K562 (cell line): ENCODE data around the gene TIGD7. TPM values are rescaled to one million over a fixed set of nuclear protein-coding genes. Genes with fewer than 3 reads are reported as not detected.
A peak's percentile ranks its signal among the peaks of the same experiment; 100 is the strongest.

Experiments used
- AFF4 ChIP-seq: sonication (generic); formaldehyde crosslinking; IDR thresholded peaks from 2 replicates; pipeline ENCODE4 v1.8.0; 2023; ENCODE audit warnings: mild to moderate bottlenecking, missing genetic modification reagents
- CBFA2T3 ChIP-seq: fragments of 450-650 bp; IDR thresholded peaks from 2 replicates; pipeline ENCODE4 v1.6.1; 2017
- CBX2 ChIP-seq: fragments of 200-600 bp; sonication (generic); IDR thresholded peaks from one replicate; pipeline ENCODE4 v1.6.1; 2012; ENCODE audit warnings: mild to moderate bottlenecking, low read length, inconsistent platforms; ENCODE audit not compliant: insufficient read depth, poor library complexity, severe bottlenecking
- CCNT2 ChIP-seq: IDR thresholded peaks from 2 replicates; pipeline ENCODE4 v1.6.1; 2011; ENCODE audit warnings: borderline replicate concordance, low read depth, mild to moderate bottlenecking, moderate library complexity, mixed read lengths, low read length; ENCODE audit not compliant: insufficient read length; ENCODE audit errors: extremely low read depth
- CREB1 ChIP-seq, 2 experiments: sonication (generic) in 1 of 2; formaldehyde crosslinking in 1 of 2; IDR thresholded peaks; 2 replicates each; pipeline versions ENCODE4 v1.6.1 to v1.8.0; 2012 to 2022; ENCODE audit warnings: inconsistent platforms in 1 of 2, mild to moderate bottlenecking in 1 of 2, missing genetic modification reagents in 1 of 2, moderate library complexity in 1 of 2
- EGR1 ChIP-seq: fragments of 450-650 bp; conservative IDR thresholded peaks from 2 replicates; pipeline ENCODE4 v1.6.1; 2017; ENCODE audit warnings: mild to moderate bottlenecking
- GATAD2B ChIP-seq: fragments of 450-650 bp; IDR thresholded peaks from 2 replicates; pipeline ENCODE4 v1.6.1; 2017; ENCODE audit warnings: mild to moderate bottlenecking, borderline replicate concordance
- HDAC3 ChIP-seq: fragments of 450-650 bp; IDR thresholded peaks from 2 replicates; pipeline ENCODE4 v1.6.1; 2018; ENCODE audit warnings: borderline replicate concordance, mild to moderate bottlenecking, moderate library complexity; ENCODE audit not compliant: partially characterized antibody
- HMG20B ChIP-seq: fragments of 250-450 bp; sonication (Bioruptor Pico); IDR thresholded peaks from 2 replicates; pipeline ENCODE4 v1.5.0; 2021; ENCODE audit warnings: mild to moderate bottlenecking
- HNRNPL ChIP-seq: fragments of 200-400 bp; formaldehyde crosslinking; IDR thresholded peaks from 2 replicates; pipeline ENCODE4 v1.6.1; 2017; ENCODE audit warnings: low read depth, mild to moderate bottlenecking, low read length
- KDM5B ChIP-seq: fragments of 200-600 bp; sonication (generic); IDR thresholded peaks from 2 replicates; pipeline ENCODE4 v1.6.1; 2012; ENCODE audit warnings: low read depth, mild to moderate bottlenecking, moderate library complexity, low read length, control low read depth, inconsistent platforms; ENCODE audit not compliant: insufficient replicate concordance
- RNF219 ChIP-seq: fragments of 250-450 bp; sonication (Bioruptor Pico); IDR thresholded peaks from 2 replicates; pipeline ENCODE4 v1.5.0; 2022; ENCODE audit warnings: mild to moderate bottlenecking
- SIX5 ChIP-seq, 2 experiments: IDR thresholded peaks; 2 replicates each; pipeline ENCODE4 v1.6.1; 2011; ENCODE audit warnings: low read length in 2 of 2, borderline replicate concordance in 1 of 2, low read depth in 1 of 2, mild to moderate bottlenecking in 1 of 2, moderate library complexity in 1 of 2; ENCODE audit not compliant: insufficient read depth in 1 of 2
- SMAD3 ChIP-seq: fragments of 450-650 bp; formaldehyde crosslinking; conservative IDR thresholded peaks from 2 replicates; pipeline ENCODE4 v1.4.0; 2020; ENCODE audit warnings: mild to moderate bottlenecking
- SPI1 ChIP-seq: IDR thresholded peaks from 2 replicates; pipeline ENCODE4 v1.6.1; 2011; ENCODE audit warnings: low read depth, low read length, control low read depth, borderline replicate concordance
- ZNF12 ChIP-seq: sonication (generic); formaldehyde crosslinking; IDR thresholded peaks from 2 replicates; pipeline ENCODE4 v1.4.0; 2020; ENCODE audit warnings: mild to moderate bottlenecking, missing genetic modification reagents
- ZNF76 ChIP-seq: fragments of 250-450 bp; sonication (Bioruptor Pico); IDR thresholded peaks from 2 replicates; pipeline ENCODE4 v1.4.0; 2020; ENCODE audit warnings: mild to moderate bottlenecking, moderate library complexity, borderline replicate concordance
- polyA plus RNA-seq, 8 experiments: library from polyadenylated mRNA; depleted of rRNA in 4 of 8; stranded (reverse) in 5 of 8; unstranded in 3 of 8; fragments of >200 nt; fragmentation: Nextera tagmentation in 2 of 8; fragmentation: Illumina TruSeq in 1 of 8; extraction: Ambion mirVana in 2 of 8; extraction: Trizol in 1 of 8; gene quantifications; 2 replicates each; pipeline versions ENCODE4 v1.2.1 to v1.2.3, GENCODE V29; 2011 to 2014; ENCODE audit warnings: inconsistent platforms in 1 of 8, missing spikeins in 1 of 8
- total RNA-seq, 7 experiments: library from RNA; depleted of rRNA in 6 of 7; stranded (reverse); fragments of >200 nt in 6 of 7; fragmentation: Illumina TruSeq in 2 of 7; extraction: Trizol in 2 of 7; gene quantifications; 2 replicates each; pipeline versions ENCODE4 v1.2.1 to v1.2.3, GENCODE V29; 2011 to 2021; ENCODE audit warnings: low replicate concordance in 1 of 7

Gene TIGD7
- total and polyA plus RNA-seq, 9 of the 15 experiments (the other 6 are each of a cell fraction or from before 2014, with no cell fraction given), result 0.84 to 10.7 (median 6.7) TPM

- TF ChIP-seq ZNF12 (CRISPR knock-in tag) (peak; percentile 82; the same call in 1 of the 2 replicates), SIX5 (IDR thresholded peaks at IDR 0.05; ENCODE audit: borderline replicate concordance in 1 of 2, insufficient read depth in 1 of 2, low read depth in 1 of 2, low read length in 2 of 2) (no peak), RNF219 (CRISPR knock-in tag) (no peak), CCNT2 (peak; percentile 66), EGR1 (peak; percentile 61; the same call in 1 of the 2 replicates), KDM5B (peak; percentile 38), ZNF76 (no peak), AFF4 (0 out of 2 replicates have a peak, but pooled peaks have one; percentile 50), CREB1 (IDR thresholded peaks at IDR 0.05) (peak; percentile 21; the same call in 1 of the 2 replicates), CREB1 (CRISPR knock-in tag; IDR thresholded peaks at IDR 0.05) (peak; percentile 64), HMG20B (no peak), CBFA2T3 (0 out of 2 replicates have a peak, but pooled peaks have one; percentile 16), CBX2 (no peak), SMAD3 (CRISPR knock-in tag) (no peak), HDAC3 (no peak), SPI1 (peak; percentile 98), GATAD2B (peak; percentile 13; the same call in 1 of the 2 replicates), HNRNPL (no peak; the same call in 1 of the 2 replicates)
Measured at GRCh38 chr16:3264137-3265036, 40.8 kb downstream of the TIGD7 start (continued).
